ENCODE results near the gene RIPK1.

DNA sequence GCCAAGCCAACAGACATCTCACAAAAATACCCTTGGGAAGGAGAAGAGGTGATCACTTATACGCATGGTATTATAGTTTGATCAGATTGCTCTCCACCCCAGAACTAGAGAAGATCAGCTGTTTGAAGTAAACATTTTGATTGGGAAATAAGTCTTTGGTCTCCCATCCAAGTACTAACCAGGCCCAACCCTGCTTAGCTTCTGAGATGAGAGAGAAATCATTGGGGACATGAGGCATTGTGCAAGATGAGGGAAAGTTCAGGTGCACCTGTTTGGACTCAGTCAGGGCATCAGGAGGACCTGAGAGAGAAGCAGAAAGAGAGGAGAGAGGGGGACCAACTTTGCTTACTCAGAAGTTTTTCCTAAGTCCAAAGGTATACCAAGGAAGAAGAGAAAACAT lies 11.4 kb downstream of the RIPK1 start:
- TF ChIP-seq, protein P1, sequence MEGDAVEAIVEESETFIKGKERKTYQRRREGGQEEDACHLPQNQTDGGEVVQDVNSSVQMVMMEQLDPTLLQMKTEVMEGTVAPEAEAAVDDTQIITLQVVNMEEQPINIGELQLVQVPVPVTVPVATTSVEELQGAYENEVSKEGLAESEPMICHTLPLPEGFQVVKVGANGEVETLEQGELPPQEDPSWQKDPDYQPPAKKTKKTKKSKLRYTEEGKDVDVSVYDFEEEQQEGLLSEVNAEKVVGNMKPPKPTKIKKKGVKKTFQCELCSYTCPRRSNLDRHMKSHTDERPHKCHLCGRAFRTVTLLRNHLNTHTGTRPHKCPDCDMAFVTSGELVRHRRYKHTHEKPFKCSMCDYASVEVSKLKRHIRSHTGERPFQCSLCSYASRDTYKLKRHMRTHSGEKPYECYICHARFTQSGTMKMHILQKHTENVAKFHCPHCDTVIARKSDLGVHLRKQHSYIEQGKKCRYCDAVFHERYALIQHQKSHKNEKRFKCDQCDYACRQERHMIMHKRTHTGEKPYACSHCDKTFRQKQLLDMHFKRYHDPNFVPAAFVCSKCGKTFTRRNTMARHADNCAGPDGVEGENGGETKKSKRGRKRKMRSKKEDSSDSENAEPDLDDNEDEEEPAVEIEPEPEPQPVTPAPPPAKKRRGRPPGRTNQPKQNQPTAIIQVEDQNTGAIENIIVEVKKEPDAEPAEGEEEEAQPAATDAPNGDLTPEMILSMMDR (IDR thresholded peaks at IDR 0.05; ENCODE audit: insufficient read depth, low read length): no peak
- TF ChIP-seq GABPA (IDR thresholded peaks at IDR 0.05; ENCODE audit: low read depth) (no peak), POLR2AphosphoS5 (IDR thresholded peaks at IDR 0.05; ENCODE audit: low read depth) (no peak), SPI1 (IDR thresholded peaks at IDR 0.05; ENCODE audit: borderline replicate concordance, low read depth) (no peak)
